DND-41 (cell line): ENCODE results near the gene APOBEC3H.
A peak's percentile ranks its signal among the peaks of the same experiment; 100 is the strongest.

Source experiments
- ATAC-seq: fragments of 200-7000 bp; cut with Tn5 transposase; 3 replicates; pipeline ENCODE4 v1.9.1; 2021; ENCODE audit warnings: low read depth; ENCODE audit not compliant: insufficient read depth
- DNase-seq: peaks from one replicate; pipeline ENCODE4 v3.0.0-alpha.2; 2020
- H2AFZ ChIP-seq: 2 replicates; pipeline ENCODE4 v1.6.0; 2012; ENCODE audit warnings: low read depth, low read length
- H3K27ac ChIP-seq: 2 replicates; pipeline ENCODE4 v1.5.1; 2012; ENCODE audit warnings: low read length, inconsistent platforms
- H3K27me3 ChIP-seq: fragments of 200-600 bp; sonication (generic); 2 replicates; pipeline ENCODE4 v1.6.0; 2012; ENCODE audit warnings: low read length, mild to moderate bottlenecking, inconsistent platforms; ENCODE audit not compliant: insufficient read depth, poor library complexity
- H3K36me3 ChIP-seq: 2 replicates; pipeline ENCODE4 v1.5.1; 2012; ENCODE audit warnings: low read length, inconsistent platforms; ENCODE audit not compliant: insufficient read depth
- H3K4me1 ChIP-seq: 2 replicates; pipeline ENCODE4 v1.5.1; 2012; ENCODE audit warnings: mild to moderate bottlenecking, low read length; ENCODE audit not compliant: insufficient read depth
- H3K4me2 ChIP-seq: 2 replicates; pipeline ENCODE4 v1.6.0; 2012; ENCODE audit warnings: mild to moderate bottlenecking, moderate library complexity, low read length, inconsistent platforms; ENCODE audit not compliant: insufficient read depth
- H3K4me3 ChIP-seq, 2 experiments: fragments of 200-600 bp in 1 of 2; shearing (Covaris generic) in 1 of 2; 2 replicates each; pipeline ENCODE4 v1.5.1; 2012 to 2016; ENCODE audit warnings: inconsistent platforms in 2 of 2, low read length in 2 of 2, mild to moderate bottlenecking in 2 of 2, low read depth in 1 of 2, moderate library complexity in 1 of 2
- H3K79me2 ChIP-seq: 2 replicates; pipeline ENCODE4 v1.6.0; 2012; ENCODE audit warnings: low read length, inconsistent platforms; ENCODE audit not compliant: insufficient read depth
- H3K9ac ChIP-seq: 2 replicates; pipeline ENCODE4 v1.6.0; 2012; ENCODE audit warnings: low read depth, mild to moderate bottlenecking, inconsistent platforms, low read length, moderate library complexity
- H3K9me3 ChIP-seq: 2 replicates; pipeline ENCODE4 v1.5.1; 2012; ENCODE audit warnings: low read length, moderate library complexity, mild to moderate bottlenecking, inconsistent platforms; ENCODE audit not compliant: insufficient read depth, severe bottlenecking
- H4K20me1 ChIP-seq: 2 replicates; pipeline ENCODE4 v1.6.0; 2012; ENCODE audit warnings: low read length; ENCODE audit not compliant: insufficient read depth
- EZH2 ChIP-seq: IDR thresholded peaks from 3 replicates; pipeline ENCODE4 v1.6.1; 2012; ENCODE audit warnings: borderline replicate concordance, low read depth, mild to moderate bottlenecking, moderate library complexity, low read length, inconsistent platforms; ENCODE audit not compliant: severe bottlenecking
- TF ChIP-seq, protein P1 (sequence below): IDR thresholded peaks from 2 replicates; pipeline ENCODE4 v1.5.1; 2012; ENCODE audit warnings: borderline replicate concordance, low read length, moderate library complexity, mild to moderate bottlenecking; ENCODE audit not compliant: poor library complexity, severe bottlenecking; ENCODE audit errors: extremely low read depth

APOBEC3H gene

DNA sequence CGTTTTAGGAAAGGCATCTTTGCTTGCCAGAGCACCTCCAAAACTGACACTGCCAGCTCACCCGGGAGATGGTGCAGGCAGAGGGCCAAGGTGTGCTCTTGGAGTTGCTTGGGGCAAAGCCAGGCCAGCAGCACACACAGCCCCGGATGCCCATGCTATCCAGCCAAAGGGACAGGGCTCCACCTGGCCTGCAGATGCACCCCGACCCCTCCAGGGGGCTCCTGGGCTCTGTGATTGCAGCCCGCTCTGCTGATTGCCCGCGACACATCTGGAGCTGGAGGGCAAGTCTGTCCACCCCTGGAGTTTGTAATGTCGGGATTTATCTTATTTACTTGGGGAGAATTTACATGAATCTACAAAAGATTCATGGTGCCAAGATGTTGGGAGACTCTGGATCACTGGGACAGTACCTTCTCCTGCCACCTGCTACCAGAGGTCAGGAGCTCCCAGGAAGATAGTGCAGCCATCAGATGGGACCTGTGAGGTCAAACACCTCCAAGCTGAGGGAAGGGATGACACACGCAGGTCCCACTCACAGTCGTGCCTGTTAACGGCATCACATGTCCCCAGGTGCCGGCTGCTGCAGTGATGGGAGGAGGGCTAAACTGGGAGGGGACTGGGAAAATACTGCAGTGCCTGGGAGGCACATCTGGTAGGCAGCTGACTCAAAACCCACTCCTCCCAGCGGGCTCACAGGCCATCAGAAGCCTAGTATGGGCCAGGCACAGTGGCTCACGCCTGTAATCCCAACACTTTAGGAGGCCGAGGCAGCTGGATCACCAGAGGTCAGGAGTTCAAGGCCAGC is 38.2 kb downstream of the APOBEC3H start:
- Histone ChIP-seq H3K9ac (no peak overlapping the region), H3K4me1 (no peaks in the 10 kb centered on the region), H3K9me3 (no peaks in the 10 kb centered on the region), H4K20me1 (peaks cover 7% of the 10 kb centered on the region), H3K27me3 (no peaks in the 10 kb centered on the region), H3K27ac (no peak overlapping the region), H3K4me3 (no peak overlapping the region), H3K79me2 (no peaks in the 10 kb centered on the region), H3K36me3 (no peaks in the 10 kb centered on the region), H3K4me2 (no peak overlapping the region), H2AFZ (no peak overlapping the region)
- TF ChIP-seq EZH2, result no peak
- TF ChIP-seq, protein P1, sequence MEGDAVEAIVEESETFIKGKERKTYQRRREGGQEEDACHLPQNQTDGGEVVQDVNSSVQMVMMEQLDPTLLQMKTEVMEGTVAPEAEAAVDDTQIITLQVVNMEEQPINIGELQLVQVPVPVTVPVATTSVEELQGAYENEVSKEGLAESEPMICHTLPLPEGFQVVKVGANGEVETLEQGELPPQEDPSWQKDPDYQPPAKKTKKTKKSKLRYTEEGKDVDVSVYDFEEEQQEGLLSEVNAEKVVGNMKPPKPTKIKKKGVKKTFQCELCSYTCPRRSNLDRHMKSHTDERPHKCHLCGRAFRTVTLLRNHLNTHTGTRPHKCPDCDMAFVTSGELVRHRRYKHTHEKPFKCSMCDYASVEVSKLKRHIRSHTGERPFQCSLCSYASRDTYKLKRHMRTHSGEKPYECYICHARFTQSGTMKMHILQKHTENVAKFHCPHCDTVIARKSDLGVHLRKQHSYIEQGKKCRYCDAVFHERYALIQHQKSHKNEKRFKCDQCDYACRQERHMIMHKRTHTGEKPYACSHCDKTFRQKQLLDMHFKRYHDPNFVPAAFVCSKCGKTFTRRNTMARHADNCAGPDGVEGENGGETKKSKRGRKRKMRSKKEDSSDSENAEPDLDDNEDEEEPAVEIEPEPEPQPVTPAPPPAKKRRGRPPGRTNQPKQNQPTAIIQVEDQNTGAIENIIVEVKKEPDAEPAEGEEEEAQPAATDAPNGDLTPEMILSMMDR, result peak; percentile 67
- DNase-seq, result peak; percentile 44
- peak; percentile 78; the same call in 2 of the 3 replicates for ATAC-seq

GRCh38 chr22:39136317-39136716 is 39.3 kb downstream of the APOBEC3H start:
- Histone ChIP-seq H3K9me3 (no peaks in the 10 kb centered on the region), H3K27me3 (no peaks in the 10 kb centered on the region), H2AFZ (no peak overlapping the region), H3K4me2 (no peak overlapping the region), H3K4me1 (no peaks in the 10 kb centered on the region), H4K20me1 (peaks cover 7% of the 10 kb centered on the region), H3K27ac (no peak overlapping the region), H3K36me3 (no peaks in the 10 kb centered on the region), H3K4me3 (no peak overlapping the region), H3K79me2 (no peaks in the 10 kb centered on the region), H3K9ac (no peak overlapping the region)
- ATAC-seq (no peak), DNase-seq (no peak)
- no peak for TF ChIP-seq EZH2
- TF ChIP-seq, protein P1, result no peak

- Histone ChIP-seq H3K27ac (no peak overlapping the region), H2AFZ (no peak overlapping the region), H3K4me2 (no peak overlapping the region), H3K27me3 (no peaks in the 10 kb centered on the region), H3K36me3 (no peaks in the 10 kb centered on the region), H3K9ac (no peak overlapping the region), H3K9me3 (no peaks in the 10 kb centered on the region), H4K20me1 (peaks cover 2% of the 10 kb centered on the region; the same call in 1 of the 2 replicates), H3K79me2 (no peaks in the 10 kb centered on the region), H3K4me1 (no peaks in the 10 kb centered on the region), H3K4me3 (no peak overlapping the region)
- TF ChIP-seq EZH2, result no peak
- TF ChIP-seq, protein P1, result no peak
- ATAC-seq (no peak), DNase-seq (no peak)
Observed at GRCh38 chr22:39138357-39138997, 41.4 kb downstream of the APOBEC3H start.
